ENCODE measurements around the gene CHCHD3.
"Not testable (repeated sequence)": the region's sequence is repeated elsewhere in the genome, so short reads cannot be mapped to it uniquely, and the experiment has no call there.

CHCHD3 gene

DNA sequence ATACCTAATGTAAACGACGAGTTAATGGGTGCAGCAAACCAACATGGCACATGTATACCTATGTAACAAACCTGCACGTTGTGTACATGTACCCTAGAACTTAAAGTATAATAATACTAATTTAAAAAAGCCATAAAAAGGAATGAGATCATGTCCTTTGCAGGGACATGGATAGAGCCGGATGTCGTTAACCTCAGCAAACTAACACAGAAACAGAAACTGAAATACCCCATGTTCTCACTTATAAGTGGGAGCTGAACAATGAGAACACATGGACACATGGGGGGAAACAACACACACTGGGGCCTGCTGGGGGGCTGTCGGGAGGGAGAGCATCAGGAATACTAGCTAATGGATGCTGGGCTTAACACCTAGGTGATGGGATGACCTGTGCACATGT is 176.8 kb downstream of the CHCHD3 start:
- not testable (repeated sequence) for H3K36me3 ChIP-seq (ENCODE audit: control insufficient read depth in 2 of 2, insufficient read depth in 2 of 2, low read length in 2 of 2); H3K9ac ChIP-seq (ENCODE audit: low read length in 2 of 2); H3K9me3 ChIP-seq (ENCODE audit: control insufficient read depth in 2 of 2, low read length in 2 of 2); H3K27me3 ChIP-seq (ENCODE audit: control insufficient read depth in 1 of 2, insufficient read depth in 2 of 2, low read length in 2 of 2); H3K27ac ChIP-seq (ENCODE audit: low read length); H3K4me3 ChIP-seq (ENCODE audit: low read length in 2 of 2); H3K4me1 ChIP-seq (ENCODE audit: control insufficient read depth, insufficient read depth, low read length)

DNA sequence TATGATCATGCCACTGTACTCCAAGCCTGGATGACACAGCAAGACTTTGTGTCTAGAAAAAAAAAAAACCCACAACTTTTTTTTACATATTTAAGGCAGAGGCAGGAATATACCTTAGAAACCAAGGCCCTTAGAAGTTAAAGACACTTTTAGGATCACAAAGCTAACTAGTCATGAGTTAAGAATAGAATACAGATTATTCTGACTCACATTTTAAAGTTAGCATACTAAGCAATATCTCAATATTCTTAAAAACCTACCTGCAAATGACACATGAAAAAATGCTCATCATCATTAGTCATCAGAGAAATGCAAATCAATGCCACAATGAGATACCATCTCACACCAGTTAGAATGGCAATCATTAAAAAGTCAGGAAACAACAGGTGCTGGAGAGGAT is 177.7 kb downstream of the CHCHD3 start:
- Histone ChIP-seq H3K9me3 (ENCODE audit: control insufficient read depth in 2 of 2, low read length in 2 of 2) (no peaks in the 10 kb centered on the region), H3K4me3 (ENCODE audit: low read length in 2 of 2) (no peak overlapping the region), H3K36me3 (ENCODE audit: control insufficient read depth in 2 of 2, insufficient read depth in 2 of 2, low read length in 2 of 2) (no peaks in the 10 kb centered on the region), H3K4me1 (ENCODE audit: control insufficient read depth, insufficient read depth, low read length) (no peaks in the 10 kb centered on the region), H3K27me3 (ENCODE audit: control insufficient read depth in 1 of 2, insufficient read depth in 2 of 2, low read length in 2 of 2) (no peaks in the 10 kb centered on the region), H3K27ac (ENCODE audit: low read length) (no peak overlapping the region), H3K9ac (ENCODE audit: low read length in 2 of 2) (no peak overlapping the region)

DNA sequence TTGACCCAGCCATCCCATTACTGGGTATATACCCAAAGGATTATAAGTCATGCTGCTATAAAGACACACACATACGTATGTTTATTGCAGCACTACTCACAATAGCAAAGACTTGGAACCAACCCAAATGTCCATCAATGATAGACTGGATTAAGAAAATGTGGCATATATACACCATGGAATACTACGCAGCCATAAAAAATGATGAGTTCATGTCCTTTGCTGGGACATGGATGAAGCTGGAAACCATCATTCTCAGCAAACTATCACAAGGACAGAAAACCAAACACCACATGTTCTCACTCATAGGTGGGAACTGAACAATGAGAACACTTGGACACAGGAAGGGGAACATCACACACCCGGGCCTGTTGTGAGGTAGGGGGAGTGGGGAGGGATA is 179.6 kb downstream of the CHCHD3 start:
- not testable (repeated sequence) for H3K36me3 ChIP-seq (ENCODE audit: control insufficient read depth in 2 of 2, insufficient read depth in 2 of 2, low read length in 2 of 2); H3K27ac ChIP-seq (ENCODE audit: low read length); H3K4me1 ChIP-seq (ENCODE audit: control insufficient read depth, insufficient read depth, low read length); H3K9me3 ChIP-seq (ENCODE audit: control insufficient read depth in 2 of 2, low read length in 2 of 2); H3K9ac ChIP-seq (ENCODE audit: low read length in 2 of 2); H3K27me3 ChIP-seq (ENCODE audit: control insufficient read depth in 1 of 2, insufficient read depth in 2 of 2, low read length in 2 of 2); H3K4me3 ChIP-seq (ENCODE audit: low read length in 2 of 2)

DNA sequence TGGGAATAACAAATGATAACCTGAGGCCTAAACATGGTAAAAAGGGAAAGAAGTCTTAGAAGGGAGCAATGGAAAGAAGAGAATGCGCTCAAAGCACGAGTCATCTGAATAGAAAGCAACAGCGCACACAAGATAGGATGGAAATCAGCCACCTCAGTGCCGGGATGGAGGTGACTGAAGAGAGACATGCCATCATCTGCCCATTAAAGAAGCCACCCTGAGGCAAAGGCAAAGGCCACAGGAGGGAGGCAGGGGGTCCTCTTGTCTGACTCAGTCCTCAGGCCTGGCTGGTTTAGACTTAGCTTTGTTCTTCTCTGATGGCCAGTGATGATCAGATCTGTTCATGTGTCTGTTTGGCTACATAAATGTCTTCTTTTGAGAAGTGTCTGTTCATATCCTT is 180.6 kb downstream of the CHCHD3 start:
- Histone ChIP-seq H3K9me3 (ENCODE audit: control insufficient read depth in 2 of 2, low read length in 2 of 2) (no peaks in the 10 kb centered on the region), H3K27me3 (ENCODE audit: control insufficient read depth in 1 of 2, insufficient read depth in 2 of 2, low read length in 2 of 2) (no peaks in the 10 kb centered on the region), H3K4me3 (ENCODE audit: low read length in 2 of 2) (no peak overlapping the region), H3K36me3 (ENCODE audit: control insufficient read depth in 2 of 2, insufficient read depth in 2 of 2, low read length in 2 of 2) (no peaks in the 10 kb centered on the region), H3K9ac (ENCODE audit: low read length in 2 of 2) (no peak overlapping the region), H3K4me1 (ENCODE audit: control insufficient read depth, insufficient read depth, low read length) (no peaks in the 10 kb centered on the region), H3K27ac (ENCODE audit: low read length) (no peak overlapping the region)

DNA sequence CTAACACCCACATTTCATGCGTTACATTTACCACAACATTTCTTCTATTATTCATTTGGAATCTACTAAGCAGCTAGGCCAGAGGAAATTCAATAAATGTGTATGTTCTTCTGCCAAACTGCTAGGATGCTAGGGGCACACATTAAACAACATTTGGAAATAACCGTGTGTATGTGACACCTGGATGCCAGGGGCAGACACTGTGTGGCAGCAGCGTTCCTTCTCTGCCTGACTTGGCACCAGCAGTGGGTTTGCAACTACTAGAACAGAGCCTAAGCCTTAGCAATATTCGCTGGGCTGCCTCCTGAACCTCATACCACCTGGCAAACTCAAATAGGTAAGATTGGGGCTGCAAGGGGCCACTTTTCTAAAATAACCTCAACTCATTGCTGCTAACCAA is 182.1 kb downstream of the CHCHD3 start:
- Histone ChIP-seq H3K4me3 (ENCODE audit: low read length in 2 of 2) (no peak overlapping the region), H3K4me1 (ENCODE audit: control insufficient read depth, insufficient read depth, low read length) (no peaks in the 10 kb centered on the region), H3K9ac (ENCODE audit: low read length in 2 of 2) (no peak overlapping the region), H3K27me3 (ENCODE audit: control insufficient read depth in 1 of 2, insufficient read depth in 2 of 2, low read length in 2 of 2) (no peaks in the 10 kb centered on the region), H3K36me3 (ENCODE audit: control insufficient read depth in 2 of 2, insufficient read depth in 2 of 2, low read length in 2 of 2) (no peaks in the 10 kb centered on the region), H3K27ac (ENCODE audit: low read length) (no peak overlapping the region), H3K9me3 (ENCODE audit: control insufficient read depth in 2 of 2, low read length in 2 of 2) (no peaks in the 10 kb centered on the region)

DNA sequence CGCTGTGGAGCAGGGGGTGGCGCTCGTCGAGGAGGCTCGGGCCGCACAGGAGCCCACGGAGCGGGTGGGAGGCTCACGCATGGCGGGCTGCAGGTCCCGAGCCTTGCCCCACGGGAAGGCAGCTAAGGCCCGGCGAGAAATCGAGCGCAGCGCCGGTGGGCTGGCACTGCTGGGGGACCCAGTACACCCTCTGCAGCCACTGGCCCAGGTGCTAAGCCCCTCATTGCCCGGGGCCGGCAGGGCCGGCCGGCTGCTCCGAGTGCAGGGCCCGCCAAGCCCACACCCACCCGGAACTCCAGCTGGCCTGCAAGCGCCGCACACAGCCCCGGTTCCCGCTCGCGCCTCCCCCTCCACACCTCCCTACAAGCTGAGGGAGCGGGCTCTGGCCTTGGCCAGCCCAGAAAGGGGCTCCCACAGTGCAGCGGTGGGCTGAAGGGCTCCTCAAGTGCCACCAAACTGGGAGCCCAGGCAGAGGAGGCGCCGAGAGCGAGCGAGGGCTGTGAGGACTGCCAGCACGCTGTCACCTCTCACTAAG is 183.2 kb downstream of the CHCHD3 start:
- not testable (repeated sequence) for H3K9ac ChIP-seq (ENCODE audit: low read length in 2 of 2); H3K4me1 ChIP-seq (ENCODE audit: control insufficient read depth, insufficient read depth, low read length); H3K36me3 ChIP-seq (ENCODE audit: control insufficient read depth in 2 of 2, insufficient read depth in 2 of 2, low read length in 2 of 2); H3K27me3 ChIP-seq (ENCODE audit: control insufficient read depth in 1 of 2, insufficient read depth in 2 of 2, low read length in 2 of 2); H3K4me3 ChIP-seq (ENCODE audit: low read length in 2 of 2); H3K9me3 ChIP-seq (ENCODE audit: control insufficient read depth in 2 of 2, low read length in 2 of 2); H3K27ac ChIP-seq (ENCODE audit: low read length)

DNA sequence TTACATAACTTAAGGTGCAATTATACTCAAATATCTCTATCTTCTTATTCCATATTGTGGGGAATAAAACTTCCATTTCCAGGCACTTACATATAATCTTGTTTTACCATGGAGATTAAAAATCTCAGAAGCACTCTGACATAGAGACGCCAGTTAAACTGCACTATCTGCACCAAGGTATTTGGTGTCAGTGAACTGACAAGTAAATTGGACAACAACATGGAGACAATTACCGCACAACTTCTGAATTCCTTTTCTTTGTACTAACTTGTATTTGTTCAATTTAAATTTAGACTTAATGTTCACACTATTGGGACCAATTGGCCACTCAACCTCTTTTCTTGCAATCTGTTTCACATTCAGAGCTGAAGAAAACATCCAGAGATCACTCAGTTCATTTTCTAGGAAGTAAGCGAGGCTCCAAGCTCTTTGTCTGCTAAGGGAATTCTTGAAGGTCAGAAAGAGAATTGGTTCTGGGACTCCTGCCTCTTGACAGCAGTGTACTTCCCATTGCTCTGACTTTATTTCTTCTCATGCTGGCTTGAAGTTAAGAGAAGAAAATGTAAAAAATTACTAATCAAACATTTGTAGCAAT is 184.7 kb downstream of the CHCHD3 start:
- no peak overlapping the region for H3K9ac ChIP-seq (ENCODE audit: low read length in 2 of 2)
- H3K4me1 ChIP-seq (ENCODE audit: control insufficient read depth, insufficient read depth, low read length): no peaks in the 10 kb centered on the region
- no peaks in the 10 kb centered on the region for H3K9me3 ChIP-seq (ENCODE audit: control insufficient read depth in 2 of 2, low read length in 2 of 2)
- no peaks in the 10 kb centered on the region for H3K27me3 ChIP-seq (ENCODE audit: control insufficient read depth in 1 of 2, insufficient read depth in 2 of 2, low read length in 2 of 2)
- no peak overlapping the region for H3K27ac ChIP-seq (ENCODE audit: low read length)
- H3K4me3 ChIP-seq (ENCODE audit: low read length in 2 of 2): no peak overlapping the region
- no peaks in the 10 kb centered on the region for H3K36me3 ChIP-seq (ENCODE audit: control insufficient read depth in 2 of 2, insufficient read depth in 2 of 2, low read length in 2 of 2)

DNA sequence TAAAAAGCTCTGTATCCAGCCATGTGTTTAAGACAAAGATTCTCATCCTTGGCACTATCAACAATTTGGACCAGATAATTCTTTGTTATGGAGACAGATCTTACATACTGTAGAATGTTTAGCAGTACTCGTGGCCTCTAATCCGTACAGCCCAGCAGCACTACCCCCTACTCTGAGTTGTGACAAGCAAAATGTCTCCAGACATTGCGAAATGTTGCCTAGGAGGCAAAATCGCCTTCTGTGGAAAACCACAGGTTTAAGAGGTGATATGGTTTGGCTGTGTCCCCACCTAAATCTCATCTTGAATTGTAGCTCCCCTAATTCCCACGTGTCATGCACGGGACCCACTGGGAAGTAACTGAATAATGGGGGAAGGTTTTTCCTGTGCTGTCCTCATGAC is 186.7 kb downstream of the CHCHD3 start:
- Histone ChIP-seq H3K4me3 (ENCODE audit: low read length in 2 of 2) (no peak overlapping the region), H3K27me3 (ENCODE audit: control insufficient read depth in 1 of 2, insufficient read depth in 2 of 2, low read length in 2 of 2) (no peaks in the 10 kb centered on the region), H3K9me3 (ENCODE audit: control insufficient read depth in 2 of 2, low read length in 2 of 2) (no peaks in the 10 kb centered on the region), H3K27ac (ENCODE audit: low read length) (no peak overlapping the region), H3K4me1 (ENCODE audit: control insufficient read depth, insufficient read depth, low read length) (no peaks in the 10 kb centered on the region), H3K9ac (ENCODE audit: low read length in 2 of 2) (no peak overlapping the region), H3K36me3 (ENCODE audit: control insufficient read depth in 2 of 2, insufficient read depth in 2 of 2, low read length in 2 of 2) (no peaks in the 10 kb centered on the region)

DNA sequence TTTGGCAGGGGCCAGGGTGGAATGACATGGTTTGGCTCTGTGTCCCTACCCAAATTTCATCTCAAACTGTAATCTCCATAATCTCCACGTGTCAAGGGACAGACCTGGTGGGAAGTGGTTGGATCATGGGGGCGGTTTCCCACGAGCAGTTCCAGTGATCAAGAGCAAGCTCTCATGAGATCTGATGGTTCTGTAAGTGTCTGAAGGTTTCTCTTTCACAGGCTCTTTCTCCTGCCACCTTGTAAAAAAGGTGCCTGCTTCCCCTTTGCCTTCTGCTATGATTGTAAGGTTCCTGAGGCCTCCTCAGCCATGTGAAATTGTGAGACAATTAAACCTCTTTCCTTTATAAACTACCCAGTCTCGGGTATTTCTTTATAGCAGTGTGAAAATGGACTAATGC is 188.3 kb downstream of the CHCHD3 start:
- no peaks in the 10 kb centered on the region for H3K9me3 ChIP-seq (ENCODE audit: control insufficient read depth in 2 of 2, low read length in 2 of 2)
- H3K4me1 ChIP-seq (ENCODE audit: control insufficient read depth, insufficient read depth, low read length): no peaks in the 10 kb centered on the region
- no peaks in the 10 kb centered on the region for H3K27me3 ChIP-seq (ENCODE audit: control insufficient read depth in 1 of 2, insufficient read depth in 2 of 2, low read length in 2 of 2)
- no peak overlapping the region for H3K4me3 ChIP-seq (ENCODE audit: low read length in 2 of 2)
- no peak overlapping the region for H3K27ac ChIP-seq (ENCODE audit: low read length)
- no peaks in the 10 kb centered on the region for H3K36me3 ChIP-seq (ENCODE audit: control insufficient read depth in 2 of 2, insufficient read depth in 2 of 2, low read length in 2 of 2)
- H3K9ac ChIP-seq (ENCODE audit: low read length in 2 of 2): no peak overlapping the region

DNA sequence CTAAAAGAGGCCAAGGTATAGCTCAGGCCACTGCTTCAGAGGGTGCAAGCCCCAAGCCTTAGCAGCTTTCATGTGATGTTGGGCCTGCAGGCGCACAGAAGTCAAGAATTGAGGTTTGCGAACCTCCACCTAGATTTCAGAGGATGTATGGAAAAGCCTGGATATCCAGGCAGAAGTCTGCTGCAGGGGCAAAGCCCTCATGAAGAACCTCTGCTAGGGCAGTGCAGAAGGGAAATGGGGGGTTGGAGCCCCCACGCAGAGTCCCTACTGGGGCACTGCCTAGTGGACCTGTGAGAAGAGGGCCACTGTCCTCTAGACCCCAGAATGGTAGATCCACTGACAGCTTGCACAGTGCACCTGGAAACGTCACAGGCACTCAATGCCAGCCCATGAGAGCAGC is 189.1 kb downstream of the CHCHD3 start:
- not testable (repeated sequence) for H3K4me1 ChIP-seq (ENCODE audit: control insufficient read depth, insufficient read depth, low read length); H3K27ac ChIP-seq (ENCODE audit: low read length); H3K4me3 ChIP-seq (ENCODE audit: low read length in 2 of 2); H3K9me3 ChIP-seq (ENCODE audit: control insufficient read depth in 2 of 2, low read length in 2 of 2); H3K36me3 ChIP-seq (ENCODE audit: control insufficient read depth in 2 of 2, insufficient read depth in 2 of 2, low read length in 2 of 2); H3K9ac ChIP-seq (ENCODE audit: low read length in 2 of 2); H3K27me3 ChIP-seq (ENCODE audit: control insufficient read depth in 1 of 2, insufficient read depth in 2 of 2, low read length in 2 of 2)

DNA sequence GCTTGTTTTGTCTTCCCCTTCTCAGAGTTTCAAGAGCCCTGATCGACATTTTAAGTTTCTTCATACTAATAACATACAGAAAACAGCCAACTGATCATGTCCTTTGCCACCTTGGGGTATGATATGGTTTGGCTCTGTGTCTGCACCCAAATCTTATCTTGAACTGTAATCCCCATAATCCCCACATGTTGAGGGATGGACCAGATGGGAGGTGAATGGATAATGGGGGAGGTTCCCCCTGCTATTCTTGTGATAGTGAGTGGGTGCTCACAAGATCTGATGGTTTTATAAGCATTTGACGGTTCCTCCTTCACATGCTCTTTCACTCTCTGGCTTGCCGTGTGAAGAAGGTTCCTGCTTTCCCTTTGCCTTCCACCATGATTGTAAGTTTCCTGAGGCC is 190.3 kb downstream of the CHCHD3 start:
- no peaks in the 10 kb centered on the region for H3K36me3 ChIP-seq (ENCODE audit: control insufficient read depth in 2 of 2, insufficient read depth in 2 of 2, low read length in 2 of 2)
- H3K27me3 ChIP-seq (ENCODE audit: control insufficient read depth in 1 of 2, insufficient read depth in 2 of 2, low read length in 2 of 2): no peaks in the 10 kb centered on the region
- no peaks in the 10 kb centered on the region for H3K9me3 ChIP-seq (ENCODE audit: control insufficient read depth in 2 of 2, low read length in 2 of 2)
- H3K9ac ChIP-seq (ENCODE audit: low read length in 2 of 2): no peak overlapping the region
- no peak overlapping the region for H3K4me3 ChIP-seq (ENCODE audit: low read length in 2 of 2)
- no peak overlapping the region for H3K27ac ChIP-seq (ENCODE audit: low read length)
- no peaks in the 10 kb centered on the region for H3K4me1 ChIP-seq (ENCODE audit: control insufficient read depth, insufficient read depth, low read length)
